Liver (tissue), 9 donors: ENCODE measurements around the gene HLA-DOB. TPM values are rescaled to one million over a fixed set of nuclear protein-coding genes. Genes with fewer than 3 reads are reported as not detected.
"Not testable (repeated sequence)": the region's sequence is repeated elsewhere in the genome, so short reads cannot be mapped to it uniquely, and the experiment has no call there.

Experiments used
- DNase-seq: peaks from one replicate; pipeline ENCODE4 v3.0.0-alpha.2; 2017; ENCODE audit warnings: low spot score
- H3K27ac ChIP-seq, 2 donors: one replicate each; pipeline ENCODE4 v1.7.0; 2013; ENCODE audit warnings: inconsistent platforms in 2 of 2, low read length in 2 of 2, control low read depth in 1 of 2, low read depth in 1 of 2, mild to moderate bottlenecking in 1 of 2
- H3K27me3 ChIP-seq, 4 donors: one replicate each; pipeline versions ENCODE4 v1.6.1 to v1.7.0; 2013; ENCODE audit warnings: low read length in 3 of 4, inconsistent platforms in 1 of 4, mild to moderate bottlenecking in 1 of 4, moderate library complexity in 1 of 4; ENCODE audit not compliant: control insufficient read depth in 4 of 4, insufficient read depth in 4 of 4
- H3K36me3 ChIP-seq, 4 donors: one replicate each; pipeline versions ENCODE4 v1.6.1 to v1.7.0; 2013; ENCODE audit warnings: low read length in 3 of 4, mild to moderate bottlenecking in 3 of 4, low read depth in 1 of 4, moderate library complexity in 1 of 4; ENCODE audit not compliant: control insufficient read depth in 4 of 4, insufficient read depth in 3 of 4
- H3K4me1 ChIP-seq, 4 donors: one replicate each; pipeline versions ENCODE4 v1.6.1 to v1.7.0; 2013; ENCODE audit warnings: low read length in 3 of 4, mild to moderate bottlenecking in 3 of 4, moderate library complexity in 1 of 4; ENCODE audit not compliant: control insufficient read depth in 4 of 4, insufficient read depth in 4 of 4
- H3K4me3 ChIP-seq, 3 donors: one replicate each; pipeline versions ENCODE4 v1.6.1 to v1.7.0; 2013; ENCODE audit warnings: low read length in 3 of 3, control low read depth in 1 of 3, low read depth in 1 of 3, mild to moderate bottlenecking in 1 of 3
- H3K9ac ChIP-seq, 2 donors: one replicate each; pipeline ENCODE4 v1.7.0; 2013; ENCODE audit warnings: low read length in 2 of 2, mild to moderate bottlenecking in 2 of 2, moderate library complexity in 2 of 2, control low read depth in 1 of 2, low read depth in 1 of 2
- H3K9me3 ChIP-seq, 4 donors: one replicate each; pipeline versions ENCODE4 v1.6.1 to v1.7.0; 2013; ENCODE audit warnings: low read length in 3 of 4; ENCODE audit not compliant: control insufficient read depth in 4 of 4
- EGR1 ChIP-seq, 2 donors: IDR thresholded peaks; 2 replicates each; pipeline ENCODE4 v1.6.1; 2016 to 2018; ENCODE audit warnings: antibody characterized with exemption in 2 of 2, low read depth in 2 of 2
- FOXA1 ChIP-seq: IDR thresholded peaks from 2 replicates; pipeline ENCODE4 v1.6.1; 2016; ENCODE audit warnings: antibody characterized with exemption
- GABPA ChIP-seq, 2 donors: IDR thresholded peaks in 1 of 2; conservative IDR thresholded peaks in 1 of 2; 2 replicates each; pipeline ENCODE4 v1.6.1; 2016; ENCODE audit warnings: antibody characterized with exemption in 2 of 2, mild to moderate bottlenecking in 1 of 2, moderate library complexity in 1 of 2
- HNF4G ChIP-seq: IDR thresholded peaks from 2 replicates; pipeline ENCODE4 v1.6.1; 2016; ENCODE audit warnings: antibody characterized with exemption
- JUND ChIP-seq, 2 donors: IDR thresholded peaks; 2 replicates each; pipeline ENCODE4 v1.6.1; 2016; ENCODE audit warnings: antibody characterized with exemption in 2 of 2
- MAX ChIP-seq: IDR thresholded peaks from 2 replicates; pipeline ENCODE4 v1.6.1; 2016; ENCODE audit warnings: antibody characterized with exemption
- RAD21 ChIP-seq, 2 donors: IDR thresholded peaks; 2 replicates each; pipeline ENCODE4 v1.6.1; 2016; ENCODE audit warnings: antibody characterized with exemption in 2 of 2, mild to moderate bottlenecking in 2 of 2
- RXRA ChIP-seq, 2 donors: IDR thresholded peaks; 2 replicates each; pipeline ENCODE4 v1.6.1; 2017 to 2018; ENCODE audit warnings: antibody characterized with exemption in 2 of 2, mild to moderate bottlenecking in 1 of 2
- SP1 ChIP-seq: IDR thresholded peaks from 2 replicates; pipeline ENCODE4 v1.6.1; 2018; ENCODE audit warnings: antibody characterized with exemption, mild to moderate bottlenecking
- TAF1 ChIP-seq: conservative IDR thresholded peaks from 2 replicates; pipeline ENCODE4 v1.6.1; 2016; ENCODE audit warnings: antibody characterized with exemption, mild to moderate bottlenecking
- YY1 ChIP-seq: IDR thresholded peaks from 2 replicates; pipeline ENCODE4 v1.6.1; 2016; ENCODE audit warnings: antibody characterized with exemption, mild to moderate bottlenecking
- WGBS: extraction: QIAGEN DNeasy Blood & Tissue Kit; methylation state at CpG from one replicate; pipeline ENCODE4 v1.1.7; 2013; 5-methylcytosine and 5-hydroxymethylcytosine counted together
- polyA plus RNA-seq, 2 donors: library from polyadenylated mRNA; stranded (reverse) in 1 of 2; unstranded in 1 of 2; fragments of 200-250 nt in 1 of 2; fragments of >200 nt in 1 of 2; fragmentation: Nextera tagmentation in 1 of 2; extraction: Ambion mirVana in 1 of 2; gene quantifications; one replicate each; pipeline versions ENCODE4 v1.2.1 to v1.2.3, GENCODE V29; 2013 to 2015
- total RNA-seq, 2 donors: library from RNA; depleted of rRNA; stranded (reverse); fragments of >200 nt; gene quantifications; one replicate each; pipeline ENCODE4 v1.2.3, GENCODE V29; 2014
- donor health status: healthy.
- donor health status: healthy.
- donor health status: healthy.
- donor health status: healthy.
- donor health status: healthy.

HLA-DOB gene
- total and polyA plus RNA-seq, 4 donors: 0.16 to 0.67 (median 0.25) TPM; not detected in 1

GRCh38 chr6:32807020-32807580 lies 9.7 kb downstream of the HLA-DOB start:
- Histone ChIP-seq H3K9me3 (no peaks in the 10 kb centered on the region), H3K27ac (no peak overlapping the region), H3K9ac (no peak overlapping the region), H3K27me3 (no peaks in the 10 kb centered on the region), H3K36me3 (no peaks in the 10 kb centered on the region), H3K4me1 (no peaks in the 10 kb centered on the region), H3K4me3 (no peak overlapping the region)
- 82% methylated on average over 5 of the region's 5 CpGs for WGBS
- TF ChIP-seq TAF1: no peak
- no peak for TF ChIP-seq RAD21 (IDR thresholded peaks at IDR 0.05)
- no peak for TF ChIP-seq EGR1 (IDR thresholded peaks at IDR 0.05; ENCODE audit: low read depth in 2 of 2)
- TF ChIP-seq MAX: no peak
- no peak for TF ChIP-seq GABPA (IDR thresholded peaks at IDR 0.05 in 1 of 2, conservative IDR thresholded peaks at IDR 0.05 in 1 of 2)
- TF ChIP-seq JUND (IDR thresholded peaks at IDR 0.05): no peak
- no peak for TF ChIP-seq RXRA (IDR thresholded peaks at IDR 0.05)
- DNase-seq: no peak

DNA sequence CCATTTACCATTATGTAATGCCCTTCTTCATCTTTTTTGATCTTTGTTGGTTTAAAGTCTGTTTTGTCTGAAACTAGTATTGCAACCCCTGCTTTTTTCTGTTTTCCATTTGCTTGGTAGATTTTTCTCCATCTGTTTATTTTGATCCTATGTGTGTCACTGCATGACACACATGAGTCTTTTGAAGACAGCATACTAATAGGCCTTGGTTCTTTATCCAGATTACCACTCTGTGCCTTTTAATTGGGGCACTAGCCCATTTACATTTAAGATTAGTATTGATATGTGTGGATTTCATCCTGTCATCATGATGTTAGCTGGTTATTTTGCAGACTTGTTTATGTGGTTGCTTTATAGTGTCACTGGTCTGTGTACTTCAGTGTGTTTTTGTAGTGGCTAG lies 11.4 kb downstream of the HLA-DOB start:
- not testable (repeated sequence) for H3K27me3 ChIP-seq, H3K27ac ChIP-seq

GRCh38 chr6:32803416-32803815 lies 13.4 kb downstream of the HLA-DOB start:
- Histone ChIP-seq H3K27me3 (peaks cover 0 to 7% (median 0%) of the 10 kb centered on the region in 4 donors), H3K4me1 (no peaks in the 10 kb centered on the region), H3K9me3 (no peaks in the 10 kb centered on the region), H3K27ac (no peak overlapping the region), H3K36me3 (no peaks in the 10 kb centered on the region), H3K4me3 (no peak overlapping the region), H3K9ac (no peak overlapping the region)
- DNase-seq: no peak
- no peak for TF ChIP-seq RXRA (IDR thresholded peaks at IDR 0.05)
- no peak for TF ChIP-seq RAD21 (IDR thresholded peaks at IDR 0.05)
- no peak for TF ChIP-seq TAF1
- TF ChIP-seq YY1: no peak
- TF ChIP-seq FOXA1: no peak
- no peak for TF ChIP-seq HNF4G
- TF ChIP-seq SP1: no peak
- TF ChIP-seq EGR1 (IDR thresholded peaks at IDR 0.05; ENCODE audit: low read depth in 2 of 2): no peak
- 63% methylated on average over 2 of the region's 2 CpGs for WGBS

More for the DNA sequence above, 11.4 kb downstream of the HLA-DOB start:
- not testable (repeated sequence) for H3K9ac ChIP-seq, H3K4me3 ChIP-seq, DNase-seq, H3K9me3 ChIP-seq, H3K36me3 ChIP-seq, H3K4me1 ChIP-seq

DNA sequence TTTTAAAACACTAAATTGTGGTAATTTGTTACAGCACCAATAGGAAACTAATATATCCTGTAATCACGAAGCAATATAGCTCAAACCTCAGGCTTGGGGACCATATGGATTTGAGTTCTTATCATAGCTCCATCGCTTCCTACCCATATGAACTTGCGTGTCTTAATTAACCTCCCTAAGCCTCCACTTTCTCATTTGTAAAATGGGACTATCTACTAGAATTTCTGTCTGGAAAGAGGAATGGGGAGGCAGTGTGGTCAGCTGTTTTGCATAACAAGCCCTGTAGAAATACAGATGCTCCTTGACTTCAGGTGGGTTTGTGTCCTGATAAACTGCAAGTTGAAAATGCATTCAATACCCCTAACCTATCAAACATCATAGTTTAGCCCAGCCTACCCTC lies 17.1 kb downstream of the HLA-DOB start:
- 57% methylated on average over 3 of the region's 3 CpGs for WGBS

More for the DNA sequence above, 17.1 kb downstream of the HLA-DOB start:
- Histone ChIP-seq H3K36me3 (no peaks in the 10 kb centered on the region), H3K9ac (no peak overlapping the region), H3K9me3 (no peaks in the 10 kb centered on the region), H3K4me1 (peaks cover 0 to 9% (median 7%) of the 10 kb centered on the region in 4 donors), H3K4me3 (no peak overlapping the region), H3K27ac (no peak overlapping the region), H3K27me3 (peaks cover 0 to 7% (median 0%) of the 10 kb centered on the region in 4 donors)
- no peak for TF ChIP-seq YY1
- no peak for TF ChIP-seq SP1
- no peak for TF ChIP-seq RXRA (IDR thresholded peaks at IDR 0.05)
- DNase-seq: no peak
